Endothelial cell (in vitro differentiated cells): ENCODE data around the gene CFAP46. TPM values are rescaled to one million over a fixed set of nuclear protein-coding genes. Genes with fewer than 3 reads are reported as not detected.

ENCODE experiments used
- DNase-seq: peaks from one replicate; pipeline ENCODE4 v3.0.0; 2021; ENCODE audit warnings: low spot score
- H3K27ac Mint-ChIP-seq: one replicate; pipeline ENCODE4 v1.8.0; 2021; ENCODE audit warnings: mixed read lengths, inconsistent platforms; ENCODE audit not compliant: unreplicated experiment
- H3K27me3 Mint-ChIP-seq: one replicate; pipeline ENCODE4 v1.8.0; 2021; ENCODE audit warnings: mild to moderate bottlenecking, moderate library complexity, mixed read lengths, inconsistent platforms; ENCODE audit not compliant: unreplicated experiment
- H3K36me3 Mint-ChIP-seq: one replicate; pipeline ENCODE4 v1.8.0; 2021; ENCODE audit warnings: mild to moderate bottlenecking, low read depth, mixed read lengths, inconsistent platforms; ENCODE audit not compliant: unreplicated experiment
- H3K4me1 Mint-ChIP-seq: one replicate; pipeline ENCODE4 v1.8.0; 2021; ENCODE audit warnings: mild to moderate bottlenecking, mixed read lengths, inconsistent platforms; ENCODE audit not compliant: unreplicated experiment
- H3K4me3 Mint-ChIP-seq: one replicate; pipeline ENCODE4 v1.8.0; 2021; ENCODE audit warnings: mild to moderate bottlenecking, mixed read lengths, inconsistent platforms; ENCODE audit not compliant: unreplicated experiment
- H3K9me3 Mint-ChIP-seq: one replicate; pipeline ENCODE4 v1.8.0; 2021; ENCODE audit warnings: mixed read lengths, inconsistent platforms; ENCODE audit not compliant: unreplicated experiment
- total RNA-seq: library from RNA; stranded (reverse); fragmentation: NEBNext Ultra II Directional; extraction: Animal tissue kit (Norgen Biotek cat#: 25700); gene quantifications from one replicate; pipeline ENCODE4 v1.2.1, GENCODE V29; 2021; ENCODE audit not compliant: unreplicated experiment
- TF ChIP-seq, protein P1 (sequence below): fragments of 200-600 bp; sonication (generic); IDR thresholded peaks from one replicate; pipeline ENCODE4 v1.5.0; 2021; ENCODE audit warnings: antibody characterized with exemption; ENCODE audit not compliant: unreplicated experiment

The CFAP46 gene
- total RNA-seq, 1 donor from 2014 or later, result 0.95 TPM

DNA sequence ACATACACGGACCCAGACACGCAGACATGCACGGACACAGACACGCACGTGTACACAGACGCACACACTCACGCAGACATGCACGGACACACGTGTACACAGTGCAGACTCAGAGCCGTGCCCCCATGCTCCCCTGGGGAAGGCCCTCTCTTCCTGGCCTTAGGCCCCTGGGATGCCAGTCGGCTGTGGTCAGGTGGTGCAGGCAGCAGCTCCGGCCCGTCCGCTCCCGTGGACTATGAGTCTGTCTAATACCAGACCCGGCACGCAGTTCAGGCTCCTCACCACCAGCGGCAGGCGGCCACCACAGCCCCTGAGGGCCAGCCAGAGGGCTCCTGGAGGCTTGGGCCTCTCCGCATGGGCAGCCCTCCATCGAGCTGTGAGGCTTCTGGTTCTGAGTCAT lies 104.5 kb downstream of the CFAP46 start:
- no peak overlapping the region for H3K27ac Mint-ChIP-seq

DNA sequence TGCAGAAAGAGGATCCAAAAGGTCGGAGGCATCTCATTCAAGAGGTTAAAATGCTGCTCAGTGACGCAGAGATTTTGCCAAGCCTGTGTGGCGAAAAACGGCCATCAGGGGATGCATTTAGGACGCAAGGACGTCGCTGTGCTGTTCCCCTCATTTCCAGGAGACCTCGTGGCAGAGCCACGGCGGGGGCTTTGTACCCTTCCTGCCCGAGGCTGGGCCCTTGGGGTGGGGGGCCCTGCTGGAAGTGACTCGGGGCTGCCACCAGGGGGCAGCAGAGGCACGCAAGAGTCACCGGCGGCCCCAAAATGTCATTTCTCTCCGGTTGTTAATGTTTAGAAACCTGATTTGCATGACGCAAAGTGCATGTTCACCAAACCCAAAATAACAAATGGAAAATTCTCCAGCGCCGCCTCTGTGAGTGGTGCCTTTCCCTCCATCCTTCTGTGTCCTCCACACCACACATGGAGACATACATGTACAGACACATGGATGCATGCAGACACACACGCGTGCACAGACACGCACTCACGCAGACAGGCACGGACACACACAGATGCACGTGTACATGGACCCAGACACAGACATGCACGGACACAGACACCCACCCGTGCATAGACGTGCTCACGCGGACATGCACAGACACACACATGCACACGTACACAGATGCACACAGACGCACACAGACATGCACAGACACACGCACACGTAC lies 105.4 kb downstream of the CFAP46 start:
- DNase-seq, result peak; percentile 57
- Mint-ChIP-seq H3K27me3 (peaks cover 8% of the 10 kb centered on the region), H3K9me3 (peaks cover 2% of the 10 kb centered on the region), H3K27ac (no peak overlapping the region), H3K4me1 (no peaks in the 10 kb centered on the region), H3K4me3 (peak overlapping the region; percentile 11), H3K36me3 (no peaks in the 10 kb centered on the region)
- TF ChIP-seq, protein P1, sequence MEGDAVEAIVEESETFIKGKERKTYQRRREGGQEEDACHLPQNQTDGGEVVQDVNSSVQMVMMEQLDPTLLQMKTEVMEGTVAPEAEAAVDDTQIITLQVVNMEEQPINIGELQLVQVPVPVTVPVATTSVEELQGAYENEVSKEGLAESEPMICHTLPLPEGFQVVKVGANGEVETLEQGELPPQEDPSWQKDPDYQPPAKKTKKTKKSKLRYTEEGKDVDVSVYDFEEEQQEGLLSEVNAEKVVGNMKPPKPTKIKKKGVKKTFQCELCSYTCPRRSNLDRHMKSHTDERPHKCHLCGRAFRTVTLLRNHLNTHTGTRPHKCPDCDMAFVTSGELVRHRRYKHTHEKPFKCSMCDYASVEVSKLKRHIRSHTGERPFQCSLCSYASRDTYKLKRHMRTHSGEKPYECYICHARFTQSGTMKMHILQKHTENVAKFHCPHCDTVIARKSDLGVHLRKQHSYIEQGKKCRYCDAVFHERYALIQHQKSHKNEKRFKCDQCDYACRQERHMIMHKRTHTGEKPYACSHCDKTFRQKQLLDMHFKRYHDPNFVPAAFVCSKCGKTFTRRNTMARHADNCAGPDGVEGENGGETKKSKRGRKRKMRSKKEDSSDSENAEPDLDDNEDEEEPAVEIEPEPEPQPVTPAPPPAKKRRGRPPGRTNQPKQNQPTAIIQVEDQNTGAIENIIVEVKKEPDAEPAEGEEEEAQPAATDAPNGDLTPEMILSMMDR, result peak; percentile 97

More for the DNA sequence above, 104.5 kb downstream of the CFAP46 start:
- Mint-ChIP-seq H3K9me3 (peaks cover 7% of the 10 kb centered on the region), H3K4me1 (no peaks in the 10 kb centered on the region), H3K36me3 (peaks cover 9% of the 10 kb centered on the region), H3K4me3 (no peak overlapping the region), H3K27me3 (peaks cover 6% of the 10 kb centered on the region)
- TF ChIP-seq, protein P1, result no peak
- DNase-seq, result no peak

DNA sequence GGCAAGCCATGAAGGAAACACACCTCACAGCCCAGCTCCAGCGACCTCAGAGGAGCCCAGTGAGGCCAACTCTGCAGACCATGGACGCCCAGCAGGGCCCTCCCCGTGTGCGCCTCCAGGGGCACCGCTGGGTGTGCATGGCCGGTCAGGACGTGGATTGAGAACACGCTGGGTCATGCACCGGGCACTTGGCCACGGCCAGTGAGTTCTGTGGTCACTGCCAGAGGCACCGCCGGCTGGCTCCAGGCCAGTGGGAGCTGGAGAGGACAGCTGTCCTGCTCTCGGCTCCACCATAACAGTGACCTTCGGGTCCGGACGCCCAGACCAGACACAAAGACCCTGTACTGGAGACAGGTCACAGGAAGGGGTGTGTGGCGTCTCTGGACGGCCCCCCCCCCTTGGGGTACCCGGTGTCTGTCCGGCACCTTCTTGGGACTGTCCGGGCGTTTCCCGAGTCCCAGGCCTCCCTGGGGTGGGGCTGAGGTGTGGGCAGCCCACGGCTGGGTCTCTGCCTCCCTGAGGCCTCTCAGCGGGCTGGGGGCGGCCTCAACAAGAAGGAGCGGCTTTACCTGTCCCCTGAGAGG lies 106.0 kb downstream of the CFAP46 start:
- DNase-seq, result no peak
- Mint-ChIP-seq H3K9me3 (no peaks in the 10 kb centered on the region), H3K27ac (no peak overlapping the region), H3K4me1 (no peaks in the 10 kb centered on the region), H3K36me3 (no peaks in the 10 kb centered on the region), H3K27me3 (peaks cover 8% of the 10 kb centered on the region), H3K4me3 (no peak overlapping the region)
- TF ChIP-seq, protein P1, result no peak

DNA sequence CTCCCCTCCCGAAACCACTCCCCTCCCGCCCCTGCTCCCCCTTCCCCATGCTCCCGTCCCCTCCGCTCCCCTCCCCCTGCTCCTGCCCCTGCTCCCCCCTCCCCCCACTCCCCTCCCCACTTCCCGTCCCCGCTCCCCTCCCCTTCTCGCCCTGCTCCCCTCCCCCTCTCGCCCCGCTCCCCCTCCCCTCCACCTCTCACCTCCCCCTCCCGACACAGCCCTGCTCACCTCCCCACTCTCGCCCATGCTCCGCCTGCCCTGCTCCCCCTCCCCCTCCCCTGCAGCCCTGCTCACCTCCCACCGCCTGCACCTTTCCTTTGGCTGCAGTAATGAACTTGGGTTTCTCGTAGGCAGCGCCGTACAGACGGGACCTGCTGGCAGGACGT lies 106.5 kb downstream of the CFAP46 start:
- no peak overlapping the region for H3K4me3 Mint-ChIP-seq
- no peak for DNase-seq
- TF ChIP-seq, protein P1, result no peak
- H3K36me3 Mint-ChIP-seq, result no peaks in the 10 kb centered on the region
- H3K4me1 Mint-ChIP-seq, result no peaks in the 10 kb centered on the region
- no peak overlapping the region for H3K27ac Mint-ChIP-seq
- peaks cover 8% of the 10 kb centered on the region for H3K27me3 Mint-ChIP-seq
- no peaks in the 10 kb centered on the region for H3K9me3 Mint-ChIP-seq
